ENCODE measurements around the gene KRTAP3-1.
"Not testable (repeated sequence)": the region's sequence is repeated elsewhere in the genome, so short reads cannot be mapped to it uniquely, and the experiment has no call there.

Gene KRTAP3-1

GRCh38 chr17:41004397-41004796, 4.5 kb downstream of the KRTAP3-1 start:
- no peak overlapping the region for H3K27ac Mint-ChIP-seq
- no peak overlapping the region for H3K4me3 Mint-ChIP-seq
- H3K27me3 Mint-ChIP-seq, result peaks cover 13 to 16% of the 10 kb centered on the region in 2 donors
- no peaks in the 10 kb centered on the region for H3K9me3 Mint-ChIP-seq
- H3K4me1 Mint-ChIP-seq, result peaks cover 0 to 1% of the 10 kb centered on the region in 2 donors
- no peaks in the 10 kb centered on the region for H3K36me3 Mint-ChIP-seq
- DNase-seq (no peak), ATAC-seq (replicated peaks) (no peak)

- Mint-ChIP-seq H3K27me3 (peaks cover 15 to 20% of the 10 kb centered on the region in 2 donors), H3K27ac (no peak overlapping the region), H3K4me1 (peaks cover 0 to 1% of the 10 kb centered on the region in 2 donors), H3K9me3 (no peaks in the 10 kb centered on the region), H3K4me3 (no peak overlapping the region), H3K36me3 (no peaks in the 10 kb centered on the region)
- DNase-seq (no peak), ATAC-seq (replicated peaks) (no peak)
Measured at GRCh38 chr17:41003926-41004325, 5.0 kb downstream of the KRTAP3-1 start.

- Mint-ChIP-seq H3K4me3 (no peak overlapping the region), H3K9me3 (no peaks in the 10 kb centered on the region), H3K27me3 (peaks cover 21% of the 10 kb centered on the region in 2 donors), H3K27ac (no peak overlapping the region), H3K36me3 (no peaks in the 10 kb centered on the region), H3K4me1 (no peaks in the 10 kb centered on the region)
- ATAC-seq (replicated peaks) (no peak), DNase-seq (no peak)
Measured at GRCh38 chr17:41002814-41003213, 6.1 kb downstream of the KRTAP3-1 start.

GRCh38 chr17:41001795-41002194, 7.1 kb downstream of the KRTAP3-1 start:
- DNase-seq, result no peak
- H3K27me3 Mint-ChIP-seq, result peaks cover 27 to 31% of the 10 kb centered on the region in 2 donors
- no peak for ATAC-seq (replicated peaks)
- H3K27ac Mint-ChIP-seq, result no peak overlapping the region
- no peak overlapping the region for H3K4me3 Mint-ChIP-seq
- no peaks in the 10 kb centered on the region for H3K4me1 Mint-ChIP-seq
- no peaks in the 10 kb centered on the region for H3K36me3 Mint-ChIP-seq
- no peaks in the 10 kb centered on the region for H3K9me3 Mint-ChIP-seq

- H3K27me3 Mint-ChIP-seq, result peaks cover 30 to 42% of the 10 kb centered on the region in 2 donors
- H3K9me3 Mint-ChIP-seq; ATAC-seq (replicated peaks); H3K27ac Mint-ChIP-seq; H3K4me3 Mint-ChIP-seq; DNase-seq; H3K4me1 Mint-ChIP-seq; H3K36me3 Mint-ChIP-seq: not testable (repeated sequence)
Measured at GRCh38 chr17:40999563-40999962, 9.4 kb downstream of the KRTAP3-1 start, which contains the start of gene KRTAP3-2. TSS of gene KRTAP3-2 (minus strand) at chr17:40999906. CDS start at chr17:40999853, 53 bp downstream.

GRCh38 chr17:40997361-40997760, 11.6 kb downstream of the KRTAP3-1 start:
- no peak for ATAC-seq (replicated peaks)
- no peaks in the 10 kb centered on the region for H3K4me1 Mint-ChIP-seq
- H3K36me3 Mint-ChIP-seq, result peaks cover 0 to 2% of the 10 kb centered on the region in 2 donors
- H3K27ac Mint-ChIP-seq, result no peak overlapping the region
- DNase-seq, result no peak
- H3K4me3 Mint-ChIP-seq, result no peak overlapping the region
- peaks cover 32 to 53% of the 10 kb centered on the region in 2 donors for H3K27me3 Mint-ChIP-seq
- H3K9me3 Mint-ChIP-seq, result no peaks in the 10 kb centered on the region

- H3K9me3 Mint-ChIP-seq, result no peaks in the 10 kb centered on the region
- DNase-seq (no peak), ATAC-seq (replicated peaks) (no peak)
- H3K36me3 Mint-ChIP-seq, result peaks cover 0 to 2% of the 10 kb centered on the region in 2 donors
- no peaks in the 10 kb centered on the region for H3K4me1 Mint-ChIP-seq
- H3K27ac Mint-ChIP-seq, result no peak overlapping the region
- peaks cover 31 to 49% of the 10 kb centered on the region in 2 donors for H3K27me3 Mint-ChIP-seq
- no peak overlapping the region for H3K4me3 Mint-ChIP-seq
Measured at GRCh38 chr17:40996829-40997228, 12.1 kb downstream of the KRTAP3-1 start.

- Mint-ChIP-seq H3K27ac (no peak overlapping the region), H3K9me3 (no peaks in the 10 kb centered on the region), H3K36me3 (peaks cover 0 to 2% of the 10 kb centered on the region in 2 donors), H3K4me3 (no peak overlapping the region), H3K4me1 (no peaks in the 10 kb centered on the region), H3K27me3 (peaks cover 34 to 54% of the 10 kb centered on the region in 2 donors)
- no peak for ATAC-seq (replicated peaks)
- DNase-seq, result no peak
Measured at GRCh38 chr17:40995116-40995515, 13.8 kb downstream of the KRTAP3-1 start.

- H3K9me3 Mint-ChIP-seq, result no peaks in the 10 kb centered on the region
- ATAC-seq (replicated peaks), result no peak
- no peaks in the 10 kb centered on the region for H3K4me1 Mint-ChIP-seq
- H3K36me3 Mint-ChIP-seq, result peaks cover 0 to 2% of the 10 kb centered on the region in 2 donors
- H3K4me3 Mint-ChIP-seq, result no peak within 1 kb of the TSS
- H3K27ac Mint-ChIP-seq, result no peak within 1 kb of the TSS
- DNase-seq, result no peak
- peaks cover 27 to 47% of the 10 kb centered on the region in 2 donors for H3K27me3 Mint-ChIP-seq
Measured at GRCh38 chr17:40993839-40994238, 15.1 kb downstream of the KRTAP3-1 start, which contains the start of gene KRTAP3-3. TSS of gene KRTAP3-3 (minus strand) at chr17:40994164. CDS start at chr17:40994097, 67 bp downstream.

- Mint-ChIP-seq H3K27me3 (peaks cover 27 to 43% of the 10 kb centered on the region in 2 donors), H3K27ac (no peak overlapping the region), H3K4me1 (no peaks in the 10 kb centered on the region), H3K9me3 (no peaks in the 10 kb centered on the region), H3K4me3 (no peak overlapping the region), H3K36me3 (peaks cover 0 to 2% of the 10 kb centered on the region in 2 donors)
- no peak for ATAC-seq (replicated peaks)
- DNase-seq, result no peak
Measured at GRCh38 chr17:40993084-40993483, 15.8 kb downstream of the KRTAP3-1 start.

GRCh38 chr17:40992666-40993065, 16.3 kb downstream of the KRTAP3-1 start:
- no peak overlapping the region for H3K27ac Mint-ChIP-seq
- DNase-seq, result no peak
- peaks cover 25 to 40% of the 10 kb centered on the region in 2 donors for H3K27me3 Mint-ChIP-seq
- no peaks in the 10 kb centered on the region for H3K9me3 Mint-ChIP-seq
- peaks cover 0 to 2% of the 10 kb centered on the region in 2 donors for H3K36me3 Mint-ChIP-seq
- H3K4me1 Mint-ChIP-seq, result peaks cover 1 to 3% of the 10 kb centered on the region in 2 donors
- no peak overlapping the region for H3K4me3 Mint-ChIP-seq
- no peak for ATAC-seq (replicated peaks)

GRCh38 chr17:40986920-40987319, 22.0 kb downstream of the KRTAP3-1 start:
- Mint-ChIP-seq H3K4me3 (no peak overlapping the region), H3K9me3 (no peaks in the 10 kb centered on the region), H3K36me3 (no peaks in the 10 kb centered on the region), H3K27me3 (peaks cover 14 to 20% of the 10 kb centered on the region in 2 donors), H3K4me1 (peaks cover 3 to 7% of the 10 kb centered on the region in 2 donors), H3K27ac (no peak overlapping the region)
- no peak for DNase-seq
- ATAC-seq (replicated peaks), result no peak

GRCh38 chr17:40984226-40984625, 24.7 kb downstream of the KRTAP3-1 start, which contains the start of gene KRT40:
TSS of gene KRT40 (minus strand) at chr17:40984326. CDS start at chr17:40984273, 53 bp downstream.
- H3K4me3 Mint-ChIP-seq, result no peak within 1 kb of the TSS
- peaks cover 15 to 16% of the 10 kb centered on the region in 2 donors for H3K27me3 Mint-ChIP-seq
- ATAC-seq (replicated peaks) (no peak), DNase-seq (no peak)
- H3K36me3 Mint-ChIP-seq, result no peaks in the 10 kb centered on the region
- H3K4me1 Mint-ChIP-seq, result peaks cover 3 to 7% of the 10 kb centered on the region in 2 donors
- no peak within 1 kb of the TSS for H3K27ac Mint-ChIP-seq
- no peaks in the 10 kb centered on the region for H3K9me3 Mint-ChIP-seq

GRCh38 chr17:40981115-40981514, 27.8 kb downstream of the KRTAP3-1 start:
- H3K9me3 Mint-ChIP-seq, result no peaks in the 10 kb centered on the region
- no peaks in the 10 kb centered on the region for H3K36me3 Mint-ChIP-seq
- H3K27me3 Mint-ChIP-seq, result peaks cover 20 to 23% of the 10 kb centered on the region in 2 donors
- H3K27ac Mint-ChIP-seq, result no peak overlapping the region
- DNase-seq (no peak), ATAC-seq (replicated peaks) (no peak)
- H3K4me3 Mint-ChIP-seq, result no peak overlapping the region
- no peaks in the 10 kb centered on the region for H3K4me1 Mint-ChIP-seq

- no peaks in the 10 kb centered on the region for H3K4me1 Mint-ChIP-seq
- H3K36me3 Mint-ChIP-seq, result no peaks in the 10 kb centered on the region
- no peak for DNase-seq
- H3K4me3 Mint-ChIP-seq, result no peak overlapping the region
- no peaks in the 10 kb centered on the region for H3K9me3 Mint-ChIP-seq
- ATAC-seq (replicated peaks), result no peak
- H3K27ac Mint-ChIP-seq, result no peak overlapping the region
- peaks cover 20 to 25% of the 10 kb centered on the region in 2 donors for H3K27me3 Mint-ChIP-seq
Measured at GRCh38 chr17:40980596-40980995, 28.3 kb downstream of the KRTAP3-1 start.

Data from stimulated activated naive B cell treated with anti-CD40 and anti-IgM and Interleukin-4, amounts not matched to agents 10 μg/mL and 1 μg/mL and 100 μg/mL, for 72 hours (primary cell).